Gastroesophageal sphincter (tissue), 4 donors: ENCODE data around the gene VWA3B. TPM values are rescaled to one million over a fixed set of nuclear protein-coding genes. Genes with fewer than 3 reads are reported as not detected.

Source experiments
- ATAC-seq: fragments of 150-250 bp; one replicate; pipeline ENCODE4 v1.9.1; 2016; ENCODE audit warnings: mild to moderate bottlenecking, moderate library complexity
- H3K27ac ChIP-seq, 4 donors: fragments of 200-600 bp; sonication (generic) in 3 of 4; 1 replicate in 3 of 4; 2 replicates in 1 of 4; pipeline ENCODE4 v1.5.1; 2016 to 2019
- H3K27me3 ChIP-seq: fragments of 200-600 bp; sonication (generic); one replicate; pipeline ENCODE4 v1.5.1; 2019
- H3K36me3 ChIP-seq, 2 donors: fragments of 200-600 bp; sonication (generic); one replicate each; pipeline ENCODE4 v1.5.1; 2019; ENCODE audit warnings: control low read depth in 1 of 2
- H3K4me1 ChIP-seq, 3 donors: fragments of 200-600 bp; sonication (generic); 1 replicate in 2 of 3; 2 replicates in 1 of 3; pipeline ENCODE4 v1.5.1; 2016 to 2019; ENCODE audit warnings: control low read depth in 2 of 3
- H3K4me3 ChIP-seq, 2 donors: fragments of 200-600 bp; sonication (generic); one replicate each; pipeline ENCODE4 v1.5.1; 2019; ENCODE audit warnings: mild to moderate bottlenecking in 1 of 2, moderate library complexity in 1 of 2
- H3K9me3 ChIP-seq, 3 donors: fragments of 200-600 bp; sonication (generic); one replicate each; pipeline ENCODE4 v1.5.1; 2017 to 2019; ENCODE audit warnings: control low read depth in 2 of 3
- CTCF ChIP-seq, 4 experiments: fragments of 200-600 bp in 2 of 4; fragments of 450-650 bp in 2 of 4; sonication (generic) in 1 of 4; IDR thresholded peaks; one replicate each; pipeline ENCODE4 v1.5.1; 2017 to 2019; ENCODE audit warnings: antibody characterized with exemption in 4 of 4, mild to moderate bottlenecking in 2 of 4, moderate library complexity in 2 of 4
- EP300 ChIP-seq: sonication (generic); formaldehyde crosslinking; IDR thresholded peaks from one replicate; pipeline ENCODE4 v1.6.1; 2017; ENCODE audit warnings: antibody characterized with exemption, mild to moderate bottlenecking
- POLR2A ChIP-seq, 2 donors: fragments of 450-650 bp; IDR thresholded peaks; one replicate each; pipeline ENCODE4 v1.6.1; 2017; ENCODE audit warnings: antibody characterized with exemption in 2 of 2, mild to moderate bottlenecking in 2 of 2, moderate library complexity in 1 of 2
- POLR2AphosphoS5 ChIP-seq: sonication (generic); formaldehyde crosslinking; IDR thresholded peaks from one replicate; pipeline ENCODE4 v1.6.1; 2017; ENCODE audit warnings: antibody characterized with exemption
- whole genome bisulfite sequencing, 2 donors: methylation state at CpG; one replicate each; pipeline ENCODE4 v1.1.5; 2018; ENCODE audit warnings: low coverage in 1 of 2; 5-methylcytosine and 5-hydroxymethylcytosine counted together
- total RNA-seq, 4 donors: library from RNA; depleted of rRNA; stranded (reverse); fragments of >200 nt; gene quantifications; one replicate each; pipeline ENCODE4 v1.1.0, GENCODE V29; 2016

The VWA3B gene
- total RNA-seq, 4 donors from 2014 or later, result not detected

DNA sequence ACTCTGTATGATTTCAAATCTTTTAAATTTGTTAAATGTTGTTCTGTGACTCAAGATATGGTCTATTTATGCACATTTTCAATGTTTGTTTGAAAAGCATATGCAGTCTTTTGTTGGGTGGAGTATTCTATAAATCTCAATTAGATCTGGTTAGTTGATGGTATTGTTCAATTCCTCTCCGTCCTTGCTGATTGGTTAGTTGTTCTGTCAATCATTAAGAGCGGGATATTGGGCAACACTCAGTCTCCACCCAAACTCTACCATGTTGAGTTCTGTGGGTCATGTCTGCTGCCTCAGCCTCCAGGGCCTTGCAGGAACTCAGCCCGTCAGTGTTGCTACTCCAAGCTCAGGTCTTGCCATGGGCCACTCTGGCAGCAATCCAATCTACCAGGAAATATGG is 118.9 kb downstream of the VWA3B start:
- Histone ChIP-seq H3K27ac (no peak overlapping the region), H3K4me3 (no peak overlapping the region), H3K36me3 (no peaks in the 10 kb centered on the region), H3K4me1 (no peaks in the 10 kb centered on the region), H3K9me3 (no peaks in the 10 kb centered on the region), H3K27me3 (no peaks in the 10 kb centered on the region)
- WGBS, 2 donors, result 90 to 93% methylated on average over 2 to 3 of the region's 3 CpGs
- TF ChIP-seq POLR2A (IDR thresholded peaks at IDR 0.05) (no peak), CTCF (IDR thresholded peaks at IDR 0.05) (no peak), POLR2AphosphoS5 (no peak), EP300 (no peak)
- no peak for ATAC-seq

DNA sequence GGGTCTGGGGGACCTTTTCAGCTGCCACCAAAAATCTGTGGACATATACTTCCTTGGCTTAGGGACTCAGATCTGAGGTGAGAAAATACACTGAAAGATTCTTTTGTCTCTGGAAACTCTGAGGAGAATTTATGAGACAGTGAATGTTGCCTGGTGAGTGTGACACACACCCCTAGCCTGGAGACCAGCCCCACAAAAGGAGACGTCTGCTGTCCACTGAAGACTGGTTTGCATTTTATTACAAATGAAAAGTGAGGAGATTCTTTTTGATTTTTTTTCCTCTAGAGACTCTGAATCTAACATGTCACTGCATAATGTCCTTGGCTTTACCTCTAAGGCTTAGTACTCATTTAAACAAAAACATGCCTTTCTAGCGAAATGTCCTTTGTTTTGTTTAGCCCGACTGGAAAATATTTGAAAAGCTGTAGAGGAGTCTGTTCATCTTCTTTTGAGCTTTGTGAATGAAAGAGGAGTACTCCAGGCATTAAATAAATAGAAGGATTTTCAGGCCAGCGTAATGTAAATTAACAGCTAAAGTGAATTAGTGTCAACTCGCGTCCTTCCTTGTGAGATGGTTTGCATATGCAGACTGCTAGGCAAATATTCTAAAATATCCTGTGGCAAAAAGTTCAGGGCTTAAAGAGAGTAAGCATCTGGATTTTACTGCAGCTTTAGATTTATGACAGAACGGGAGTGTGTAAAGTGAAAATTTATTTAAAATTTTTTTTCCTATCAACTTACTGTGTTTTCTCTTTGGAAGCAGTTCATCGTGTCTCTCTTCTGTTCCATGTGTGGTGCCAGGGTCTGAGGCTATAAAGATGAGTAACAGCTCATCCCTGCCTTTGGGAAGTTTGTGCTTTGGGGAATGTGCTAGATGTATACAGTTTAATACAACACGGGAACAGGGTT is 125.4 kb downstream of the VWA3B start:
- TF ChIP-seq POLR2AphosphoS5 (no peak), CTCF (IDR thresholded peaks at IDR 0.05) (no peak), POLR2A (IDR thresholded peaks at IDR 0.05) (no peak), EP300 (no peak)
- H3K9me3 ChIP-seq, result no peaks in the 10 kb centered on the region
- no peaks in the 10 kb centered on the region for H3K27me3 ChIP-seq
- ATAC-seq, result no peak
- 17 to 20% methylated on average over 8 to 9 of the region's 9 CpGs for WGBS, 2 donors
- H3K4me3 ChIP-seq, result no peak overlapping the region
- H3K4me1 ChIP-seq, result peaks cover 3 to 14% (median 5%) of the 10 kb centered on the region in 3 donors
- H3K27ac ChIP-seq, result peak overlapping the region in 2 of 4 donors; percentile 22 to 24
- no peaks in the 10 kb centered on the region for H3K36me3 ChIP-seq

DNA sequence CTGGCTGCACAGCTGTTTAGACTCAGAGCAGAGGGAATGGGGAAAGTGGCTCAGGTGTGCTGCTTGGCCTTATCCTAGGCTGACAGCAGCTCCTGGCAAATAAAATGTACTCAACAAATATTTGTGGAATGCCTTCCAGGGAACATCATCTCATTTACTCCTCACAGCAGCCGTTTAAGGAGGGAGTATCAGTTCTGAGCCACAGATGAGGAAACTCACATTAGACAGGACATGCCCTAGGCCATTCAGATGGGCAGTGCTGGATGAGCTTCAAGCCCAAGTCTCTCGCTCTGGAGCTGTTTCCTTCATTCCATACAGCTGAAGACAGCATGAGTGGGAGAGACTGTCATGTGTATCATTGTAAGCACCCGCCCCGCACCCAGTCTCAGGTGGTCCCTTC is 129.6 kb downstream of the VWA3B start:
- Histone ChIP-seq H3K36me3 (no peaks in the 10 kb centered on the region), H3K4me1 (peaks cover 3 to 14% (median 5%) of the 10 kb centered on the region in 3 donors), H3K9me3 (peaks cover 0 to 13% (median 0%) of the 10 kb centered on the region in 3 donors), H3K4me3 (no peak overlapping the region), H3K27ac (no peak overlapping the region), H3K27me3 (no peaks in the 10 kb centered on the region)
- ATAC-seq, result no peak
- 51% methylated on average over 3 of the region's 4 CpGs; no CpG with 5 or more reads in 1 of the 2 donors for WGBS, 2 donors
- TF ChIP-seq POLR2A (IDR thresholded peaks at IDR 0.05) (no peak), EP300 (no peak), CTCF (IDR thresholded peaks at IDR 0.05) (no peak), POLR2AphosphoS5 (no peak)

- TF ChIP-seq EP300 (no peak), CTCF (IDR thresholded peaks at IDR 0.05) (no peak), POLR2AphosphoS5 (no peak), POLR2A (IDR thresholded peaks at IDR 0.05) (no peak)
- 88% methylated on average over 3 of the region's 3 CpGs; no CpG with 5 or more reads in 1 of the 2 donors for WGBS, 2 donors
These were observed 132.2 kb downstream of the VWA3B start for GRCh38 chr2:98219152-98219551.

GRCh38 chr2:98233941-98234340 is 147.0 kb downstream of the VWA3B start:
- no peak for TF ChIP-seq POLR2A (IDR thresholded peaks at IDR 0.05)
- TF ChIP-seq POLR2AphosphoS5, result no peak
- no peak for TF ChIP-seq CTCF (IDR thresholded peaks at IDR 0.05)
- no peak for TF ChIP-seq EP300

More at GRCh38 chr2:98219152-98219551, 132.2 kb downstream of the VWA3B start:
- Histone ChIP-seq H3K27ac (no peak overlapping the region), H3K36me3 (no peaks in the 10 kb centered on the region), H3K4me1 (no peaks in the 10 kb centered on the region), H3K4me3 (no peak overlapping the region), H3K9me3 (peaks cover 0 to 13% (median 0%) of the 10 kb centered on the region in 3 donors), H3K27me3 (no peaks in the 10 kb centered on the region)
- ATAC-seq, result no peak

More at GRCh38 chr2:98233941-98234340, 147.0 kb downstream of the VWA3B start:
- Histone ChIP-seq H3K4me1 (no peaks in the 10 kb centered on the region), H3K9me3 (no peaks in the 10 kb centered on the region), H3K27ac (no peak overlapping the region), H3K4me3 (no peak overlapping the region), H3K27me3 (no peaks in the 10 kb centered on the region), H3K36me3 (no peaks in the 10 kb centered on the region)
- 67 to 74% methylated on average over 1 to 2 of the region's 2 CpGs for WGBS, 2 donors
- no peak for ATAC-seq
